IMR-90 (cell line): ENCODE data around the gene MSI2. TPM values are rescaled to one million over a fixed set of nuclear protein-coding genes. Genes with fewer than 3 reads are reported as not detected.

Experiments
- ATAC-seq: fragments of 200-7000 bp; cut with Tn5 transposase; 2 replicates; pipeline ENCODE4 v1.9.1; 2020; ENCODE audit warnings: low read depth, mild to moderate bottlenecking, moderate library complexity
- BruUV-seq: library from RNA; stranded (reverse); fragments of 400-500 nt; replicated peaks from 2 replicates; lab custom pipeline; 2021; lab: Mats Ljungman, UMichigan
- CTCF ChIA-PET: fragments of 300-600 bp; formaldehyde crosslinking; extraction: SDS; loops from one replicate; lab custom pipeline; 2021; ENCODE audit warnings: antibody characterized with exemption; lab: Yijun Ruan, JAX
- POLR2A ChIA-PET: fragments of 300-600 bp; sonication (Branson Sonifier 250); formaldehyde crosslinking; loops from one replicate; lab custom pipeline; 2022; ENCODE audit warnings: antibody characterized with exemption; ENCODE audit not compliant: unreplicated experiment; lab: Charles Lee
- DNase-seq: peaks from one replicate; pipeline ENCODE4 v3.0.0; 2013
- H2AFZ ChIP-seq: replicated peaks from 2 replicates; pipeline ENCODE3; 2013; ENCODE audit warnings: low read length, mild to moderate bottlenecking; ENCODE audit not compliant: poor library complexity
- H2AK5ac ChIP-seq: 2 replicates; pipeline ENCODE4 v1.6.1; 2013; ENCODE audit warnings: low read depth, low read length, inconsistent platforms
- H2AK9ac ChIP-seq: replicated peaks from 2 replicates; pipeline ENCODE3; 2013; ENCODE audit warnings: mild to moderate bottlenecking, low read depth, low read length, moderate library complexity; ENCODE audit not compliant: poor library complexity
- H2BK120ac ChIP-seq: 2 replicates; pipeline ENCODE4 v1.6.1; 2013; ENCODE audit warnings: low read depth, low read length, inconsistent platforms
- H2BK15ac ChIP-seq: 3 replicates; pipeline ENCODE4 v1.6.1; 2013; ENCODE audit warnings: low read depth, low read length, inconsistent platforms
- H2BK20ac ChIP-seq: 2 replicates; pipeline ENCODE4 v1.6.1; 2013; ENCODE audit warnings: low read depth, mild to moderate bottlenecking, inconsistent platforms, low read length, moderate library complexity
- H2BK5ac ChIP-seq: 2 replicates; pipeline ENCODE4 v1.6.1; 2013; ENCODE audit warnings: mild to moderate bottlenecking, low read depth, low read length, inconsistent platforms; ENCODE audit not compliant: poor library complexity, severe bottlenecking
- H3K14ac ChIP-seq: replicated peaks from 2 replicates; pipeline ENCODE4 v1.6.1; 2013; ENCODE audit warnings: low read depth, low read length, inconsistent platforms
- H3K18ac ChIP-seq: 2 replicates; pipeline ENCODE4 v1.6.1; 2013; ENCODE audit warnings: low read depth, low read length, control low read depth
- H3K23ac ChIP-seq: 2 replicates; pipeline ENCODE4 v1.6.1; 2013; ENCODE audit warnings: low read depth, low read length, inconsistent platforms
- H3K27ac ChIP-seq: 2 replicates; pipeline ENCODE4 v1.5.1; 2013; ENCODE audit warnings: mild to moderate bottlenecking, control low read depth, low read length; ENCODE audit not compliant: insufficient read depth
- H3K27me3 ChIP-seq: 2 replicates; pipeline ENCODE4 v1.6.1; 2013; ENCODE audit warnings: low read length; ENCODE audit not compliant: control insufficient read depth, insufficient read depth
- H3K36me3 ChIP-seq: 2 replicates; pipeline ENCODE4 v1.6.1; 2013; ENCODE audit warnings: low read length, mixed read lengths; ENCODE audit not compliant: control insufficient read depth, insufficient read depth
- H3K4ac ChIP-seq: 2 replicates; pipeline ENCODE4 v1.6.1; 2013; ENCODE audit warnings: low read depth, low read length, inconsistent platforms
- H3K4me1 ChIP-seq: 2 replicates; pipeline ENCODE4 v1.6.1; 2013; ENCODE audit warnings: low read length, mixed read lengths; ENCODE audit not compliant: control insufficient read depth, insufficient read depth
- H3K4me2 ChIP-seq: 2 replicates; pipeline ENCODE4 v1.6.1; 2013; ENCODE audit warnings: low read depth, mild to moderate bottlenecking, control low read depth, low read length, moderate library complexity
- H3K4me3 ChIP-seq: 2 replicates; pipeline ENCODE4 v1.5.1; 2013; ENCODE audit warnings: low read depth, mild to moderate bottlenecking, control low read depth, low read length, moderate library complexity; ENCODE audit not compliant: insufficient read depth
- H3K56ac ChIP-seq: 2 replicates; pipeline ENCODE4 v1.6.1; 2013; ENCODE audit warnings: low read length, inconsistent platforms; ENCODE audit not compliant: insufficient read depth; ENCODE audit errors: extremely low read depth
- H3K79me1 ChIP-seq, 2 experiments: 2 replicates each; pipeline ENCODE4 v1.6.1; 2013; ENCODE audit warnings: low read length in 2 of 2, inconsistent platforms in 1 of 2, low read depth in 1 of 2
- H3K9ac ChIP-seq: 2 replicates; pipeline ENCODE4 v1.6.1; 2013; ENCODE audit warnings: low read depth, low read length, control low read depth
- H3K9me1 ChIP-seq: 2 replicates; pipeline ENCODE4 v1.6.1; 2013; ENCODE audit warnings: low read length, inconsistent platforms; ENCODE audit not compliant: insufficient read depth
- H3K9me3 ChIP-seq: 2 replicates; pipeline ENCODE4 v1.6.1; 2013; ENCODE audit warnings: low read length; ENCODE audit not compliant: control insufficient read depth, insufficient read depth
- H4K20me1 ChIP-seq: 2 replicates; pipeline ENCODE4 v1.6.1; 2013; ENCODE audit warnings: low read length, inconsistent platforms; ENCODE audit not compliant: insufficient read depth
- H4K5ac ChIP-seq: 2 replicates; pipeline ENCODE4 v1.6.1; 2013; ENCODE audit warnings: mild to moderate bottlenecking, low read depth, low read length, control low read depth
- H4K8ac ChIP-seq, 2 experiments: 2 replicates each; pipeline ENCODE4 v1.6.1; 2013; ENCODE audit warnings: low read depth in 2 of 2, low read length in 2 of 2, control low read depth in 1 of 2, inconsistent platforms in 1 of 2
- H4K91ac ChIP-seq: 2 replicates; pipeline ENCODE4 v1.6.1; 2013; ENCODE audit warnings: low read depth, low read length, inconsistent platforms; ENCODE audit not compliant: insufficient read depth
- CEBPB ChIP-seq: IDR thresholded peaks from 2 replicates; pipeline ENCODE4 v1.6.1; 2012; ENCODE audit warnings: low read depth, low read length, improper control_type of control experiment
- ELK1 ChIP-seq: fragments of 150-350 bp; IDR thresholded peaks from 2 replicates; pipeline ENCODE4 v1.6.1; 2016; ENCODE audit warnings: low read depth, mild to moderate bottlenecking, low read length, moderate library complexity, borderline replicate concordance
- FOS ChIP-seq: fragments of 150-350 bp; IDR thresholded peaks from 2 replicates; pipeline ENCODE4 v1.6.1; 2016; ENCODE audit warnings: low read depth, low read length
- MAFK ChIP-seq: IDR thresholded peaks from 2 replicates; pipeline ENCODE4 v1.6.1; 2012; ENCODE audit warnings: low read depth, low read length, improper control_type of control experiment
- MXI1 ChIP-seq: IDR thresholded peaks from 2 replicates; pipeline ENCODE4 v1.6.1; 2012; ENCODE audit warnings: low read depth, mild to moderate bottlenecking, low read length, moderate library complexity, borderline replicate concordance
- POLR2A ChIP-seq: IDR thresholded peaks from 2 replicates; pipeline ENCODE4 v1.6.1; 2012; ENCODE audit warnings: mild to moderate bottlenecking, low read depth, low read length
- RAD21 ChIP-seq: IDR thresholded peaks from 2 replicates; pipeline ENCODE4 v1.6.1; 2012; ENCODE audit warnings: low read length, improper control_type of control experiment
- RFX5 ChIP-seq: IDR thresholded peaks from 2 replicates; pipeline ENCODE4 v1.8.0; 2012; ENCODE audit warnings: low read depth, mild to moderate bottlenecking, low read length, moderate library complexity
- USF2 ChIP-seq: fragments of 150-350 bp; IDR thresholded peaks from 2 replicates; pipeline ENCODE4 v1.6.1; 2017; ENCODE audit warnings: mild to moderate bottlenecking, antibody characterized with exemption, low read length, low read depth
- WGBS, 2 experiments: methylation state at CpG; one replicate each; pipeline versions ENCODE4 v1.1.5 to v1.1.7; 2013; ENCODE audit warnings: missing lambda C conversion rate in 2 of 2; ENCODE audit not compliant: insufficient read length in 1 of 2; ENCODE audit errors: extremely low coverage in 2 of 2; 5-methylcytosine and 5-hydroxymethylcytosine counted together
- dilution Hi-C: fragments of 300-500 bp; cut with HindIII; formaldehyde crosslinking; loops from one replicate; pipeline ENCODE4 v1.14.3; 2018; ENCODE audit warnings: low sequenced_read_pairs; ENCODE audit not compliant: unreplicated experiment
- in situ Hi-C: fragments of 300-500 bp; cut with MboI; formaldehyde crosslinking; loops from 3 replicates; pipeline ENCODE4 v1.14.3; 2019; ENCODE audit warnings: low sequenced_read_pairs, inconsistent platforms, mixed read lengths
- intact Hi-C: fragments of 100-400 bp; cut with micrococcal nuclease; formaldehyde crosslinking; loops from 2 replicates; pipeline ENCODE4 v1.10.0; 2022
- polyA plus RNA-seq, 3 experiments: library from polyadenylated mRNA; depleted of rRNA; stranded (reverse); fragments of >200 nt; gene quantifications; 2 replicates each; pipeline ENCODE4 v1.2.3, GENCODE V29; 2012; ENCODE audit warnings: low replicate concordance in 1 of 3
- total RNA-seq: library from RNA; depleted of rRNA; stranded (reverse); fragments of >200 nt; gene quantifications from 2 replicates; pipeline ENCODE4 v1.2.3, GENCODE V29; 2012

MSI2 gene
- total and polyA plus RNA-seq, 2 of the 4 experiments (the other 2 are of a cell fraction) = 13.0 to 16.0 TPM

GRCh38 chr17:57317079-57317478 is 60.8 kb downstream of the MSI2 start:
- no peaks in the 10 kb centered on the region for H3K9me3 ChIP-seq
- no peak overlapping the region for H2BK20ac ChIP-seq
- TF ChIP-seq ELK1 (no peak), POLR2A (no peak), MXI1 (no peak), USF2 (no peak), RFX5 (no peak), CEBPB (no peak), RAD21 (no peak), FOS (no peak), MAFK (no peak)
- BruUV-seq = no TSS peak
- no peak overlapping the region for H3K14ac ChIP-seq
- no peak overlapping the region for H3K18ac ChIP-seq
- no CpG with 5 or more reads among the region's 3 CpGs for WGBS, 2 experiments
- H3K56ac ChIP-seq = no peak overlapping the region
- CTCF ChIA-PET = no interaction called here
- peaks cover 0 to 3% of the 10 kb centered on the region in 2 experiments; a peak in 1 of 4 replicates for H3K79me1 ChIP-seq
- H3K23ac ChIP-seq = no peak overlapping the region
- peaks cover 1% of the 10 kb centered on the region for H3K36me3 ChIP-seq
- no peak overlapping the region for H2AK9ac ChIP-seq
- H3K27me3 ChIP-seq = no peaks in the 10 kb centered on the region
- no peak overlapping the region for H3K9ac ChIP-seq
- no peak overlapping the region for H4K91ac ChIP-seq
- no peak overlapping the region for H2AK5ac ChIP-seq
- H3K4me2 ChIP-seq = no peak overlapping the region
- no peak overlapping the region for H3K27ac ChIP-seq
- no peak overlapping the region for H2BK5ac ChIP-seq
- H3K4me3 ChIP-seq = no peak overlapping the region
- H2BK15ac ChIP-seq = no peak overlapping the region
- dilution Hi-C loops (no loop called here), in situ Hi-C loops (no loop called here), intact Hi-C loops (no loop called here)
- H3K9me1 ChIP-seq = 0 out of 2 replicates have a peak, but pooled peaks cover 1% of the 10 kb centered on the region
- POLR2A ChIA-PET = no interaction called here
- no peak overlapping the region for H3K4ac ChIP-seq
- ATAC-seq (no peak), DNase-seq (no peak)
- H4K8ac ChIP-seq = no peak overlapping the region
- no peak overlapping the region for H4K5ac ChIP-seq
- H2AFZ ChIP-seq = no peak overlapping the region
- no peak overlapping the region for H2BK120ac ChIP-seq
- H3K4me1 ChIP-seq = no peaks in the 10 kb centered on the region
- no peaks in the 10 kb centered on the region; the same call in 1 of the 2 replicates for H4K20me1 ChIP-seq
